GM18519 (cell line): ENCODE measurements around the gene PTGFR.

Source experiments
- ATAC-seq: cut with Tn5 transposase; IDR thresholded peaks from one replicate; pipeline ENCODE4 v1.9.1; 2021; ENCODE audit warnings: mild to moderate bottlenecking, moderate library complexity; ENCODE audit not compliant: unreplicated experiment, low FRiP score

Gene PTGFR

DNA sequence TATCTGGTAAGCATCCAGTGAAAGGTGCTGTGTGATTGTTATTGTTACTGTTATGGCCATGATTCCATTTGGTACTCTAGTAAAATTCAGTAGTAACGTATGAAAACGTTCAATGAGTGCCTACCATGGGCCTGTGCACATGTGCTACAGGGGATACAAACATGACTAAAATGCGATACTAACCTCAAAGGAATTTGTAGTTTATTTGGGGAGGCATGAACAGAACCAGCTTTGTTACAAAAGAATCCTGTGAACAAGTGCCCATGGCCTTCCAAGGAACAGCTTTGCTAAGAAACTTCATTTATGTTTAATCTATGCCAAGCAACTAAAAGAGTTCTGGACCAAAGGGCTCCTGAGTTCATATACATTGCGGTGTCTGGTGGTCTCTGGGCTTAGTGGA is 28.7 kb downstream of the PTGFR start:
- ATAC-seq, result no peak

DNA sequence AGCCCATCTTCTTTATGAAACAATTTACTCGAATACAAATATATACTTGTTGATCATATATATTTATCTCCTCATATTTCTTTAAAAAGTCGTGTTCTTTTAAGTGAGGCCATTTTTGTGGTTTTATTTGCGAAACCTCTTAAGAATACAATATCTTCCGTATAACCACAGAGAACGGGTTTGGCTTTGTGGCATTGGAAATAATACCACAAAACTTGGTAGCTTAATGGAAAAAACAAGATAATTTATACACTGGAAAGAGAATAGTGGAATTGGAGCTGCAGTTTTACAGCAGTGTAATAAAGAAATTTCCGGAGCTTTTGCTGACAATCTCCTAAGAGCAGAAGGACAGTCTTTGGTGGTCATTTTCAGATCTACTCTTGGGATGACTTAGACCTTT is 29.4 kb downstream of the PTGFR start:
- ATAC-seq, result no peak

DNA sequence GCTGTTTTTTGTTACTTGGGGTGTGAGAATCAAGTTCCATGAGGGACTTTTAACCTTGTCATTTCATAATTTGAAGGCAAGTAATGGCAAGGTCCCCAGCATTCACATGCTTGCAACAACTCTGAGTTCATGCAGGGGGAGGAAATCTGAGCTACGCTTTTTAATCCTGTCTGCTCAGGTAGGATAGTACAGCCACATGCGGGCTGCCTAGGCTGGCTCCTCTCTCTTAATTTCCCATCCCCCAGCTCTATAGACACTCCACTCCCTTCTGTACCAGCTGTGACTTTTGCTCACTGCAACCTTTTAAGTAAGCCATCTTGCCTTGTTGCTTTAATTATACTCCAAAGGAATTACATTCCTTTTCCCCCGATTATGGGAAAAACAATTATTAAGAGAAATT is 30.1 kb downstream of the PTGFR start:
- no peak for ATAC-seq

DNA sequence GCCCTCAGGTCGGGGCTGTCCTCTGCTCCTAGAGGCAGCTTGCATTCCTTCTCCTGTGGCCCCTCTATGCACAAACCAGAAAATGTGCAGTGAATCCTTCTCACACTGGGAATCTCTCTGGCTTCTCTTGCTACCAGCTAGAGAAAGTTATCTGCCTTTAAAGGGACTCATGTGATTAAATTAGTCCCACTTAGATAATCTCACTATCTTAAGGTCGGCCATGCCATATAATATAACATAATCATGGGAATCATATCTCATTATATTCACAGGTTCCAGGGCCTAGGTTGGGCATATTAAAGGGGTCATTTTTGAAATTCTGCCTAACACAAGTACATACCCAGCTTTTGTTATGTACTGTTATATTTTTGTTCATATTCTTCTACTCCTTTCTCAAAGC is 31.4 kb downstream of the PTGFR start:
- no peak for ATAC-seq

DNA sequence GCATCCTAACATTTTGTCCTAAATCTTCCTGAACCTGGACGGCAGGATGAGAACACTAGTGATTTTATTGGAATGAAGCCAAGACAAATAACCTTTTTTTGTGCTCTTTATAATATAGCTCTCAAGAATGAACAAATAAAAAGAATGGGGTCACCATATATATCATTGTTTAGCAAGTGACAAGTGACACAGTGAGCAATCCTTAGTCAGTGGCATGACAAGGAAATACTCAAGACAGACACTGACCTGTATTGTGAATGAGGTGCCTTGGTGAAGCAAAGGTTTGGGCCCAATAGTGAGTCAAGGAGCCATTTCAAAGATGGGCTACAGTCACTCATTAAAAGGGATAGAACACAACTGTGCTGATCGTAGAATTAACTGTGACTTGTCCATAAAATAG is 35.7 kb downstream of the PTGFR start:
- ATAC-seq, result no peak

DNA sequence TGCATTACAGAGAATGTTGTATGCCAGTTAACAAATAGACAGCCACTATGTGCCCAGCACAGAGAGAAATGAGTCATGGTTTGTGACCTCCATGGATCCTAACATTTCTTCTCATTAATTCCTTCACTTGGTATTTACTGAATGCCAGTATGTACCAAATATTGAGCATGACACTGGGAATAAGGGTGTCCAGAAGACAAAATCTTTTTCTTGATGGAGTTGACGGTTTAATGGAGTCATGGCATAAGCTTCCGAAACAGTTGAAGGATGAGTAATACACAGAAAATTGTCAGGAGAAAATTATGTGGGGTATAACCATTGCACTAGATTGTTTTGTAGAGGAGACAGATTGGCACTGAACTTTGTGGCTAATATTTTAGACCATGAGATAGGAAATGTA is 36.9 kb downstream of the PTGFR start:
- ATAC-seq, result no peak

DNA sequence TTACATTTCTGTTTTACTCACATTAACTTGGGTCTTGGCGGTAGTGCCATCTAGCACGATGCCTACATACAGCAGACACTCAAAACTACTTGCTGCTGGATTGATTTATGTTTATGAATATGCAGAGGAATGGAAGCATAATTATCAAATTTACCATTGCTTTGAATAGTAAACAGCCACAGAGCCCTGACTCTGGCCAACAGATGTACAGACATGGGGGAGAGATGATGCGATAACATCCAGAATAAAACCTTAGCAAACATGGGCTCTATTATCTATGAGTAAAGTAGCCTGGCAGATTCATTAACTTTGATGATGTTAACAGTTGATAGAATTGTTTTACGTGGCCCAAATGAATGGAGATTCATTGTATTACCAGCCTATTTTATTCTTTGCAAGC is 42.8 kb downstream of the PTGFR start:
- ATAC-seq, result no peak

DNA sequence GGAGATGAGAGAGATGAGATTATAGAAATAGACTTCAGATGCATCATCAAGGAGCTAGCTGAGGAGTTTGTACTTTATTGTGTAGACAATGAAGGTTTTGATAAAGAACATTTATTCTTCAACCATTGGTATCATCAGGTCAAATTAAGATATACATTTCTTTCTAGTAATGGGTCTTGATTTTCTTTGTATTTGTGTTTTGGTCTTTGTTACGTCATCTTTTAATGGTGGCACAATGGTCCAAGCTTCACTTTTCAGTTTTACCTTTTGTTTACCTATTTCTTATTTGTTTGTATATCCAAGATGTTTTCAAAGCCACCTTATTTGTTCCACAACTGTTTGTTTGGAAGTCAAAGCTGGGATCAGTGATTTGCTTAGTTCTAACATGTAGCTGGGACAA is 44.5 kb downstream of the PTGFR start:
- no peak for ATAC-seq

DNA sequence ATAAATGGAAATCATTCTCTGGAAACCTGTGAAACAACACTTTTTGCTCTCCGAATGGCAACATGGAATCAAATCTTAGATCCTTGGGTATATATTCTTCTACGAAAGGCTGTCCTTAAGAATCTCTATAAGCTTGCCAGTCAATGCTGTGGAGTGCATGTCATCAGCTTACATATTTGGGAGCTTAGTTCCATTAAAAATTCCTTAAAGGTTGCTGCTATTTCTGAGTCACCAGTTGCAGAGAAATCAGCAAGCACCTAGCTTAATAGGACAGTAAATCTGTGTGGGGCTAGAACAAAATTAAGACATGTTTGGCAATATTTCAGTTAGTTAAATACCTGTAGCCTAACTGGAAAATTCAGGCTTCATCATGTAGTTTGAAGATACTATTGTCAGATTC is 45.7 kb downstream of the PTGFR start:
- no peak for ATAC-seq

DNA sequence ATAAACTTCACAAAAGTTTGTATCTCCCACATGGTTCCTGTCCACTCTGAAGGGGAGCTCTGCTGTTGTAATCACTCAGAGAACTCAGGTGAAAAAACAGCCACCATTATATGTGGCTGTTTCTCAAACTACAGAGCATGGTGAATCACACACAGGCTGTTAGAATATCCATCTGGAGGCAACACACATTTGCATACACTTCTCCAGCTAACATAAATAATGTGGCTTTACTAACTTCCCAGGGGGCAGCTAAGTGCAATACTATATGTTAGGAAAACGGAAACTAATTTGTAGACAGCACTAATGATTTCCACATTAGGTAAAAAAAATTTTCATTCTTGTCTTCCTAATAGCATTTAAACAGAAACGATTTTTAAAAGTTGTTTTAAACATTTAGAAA is 49.3 kb downstream of the PTGFR start:
- ATAC-seq, result no peak

DNA sequence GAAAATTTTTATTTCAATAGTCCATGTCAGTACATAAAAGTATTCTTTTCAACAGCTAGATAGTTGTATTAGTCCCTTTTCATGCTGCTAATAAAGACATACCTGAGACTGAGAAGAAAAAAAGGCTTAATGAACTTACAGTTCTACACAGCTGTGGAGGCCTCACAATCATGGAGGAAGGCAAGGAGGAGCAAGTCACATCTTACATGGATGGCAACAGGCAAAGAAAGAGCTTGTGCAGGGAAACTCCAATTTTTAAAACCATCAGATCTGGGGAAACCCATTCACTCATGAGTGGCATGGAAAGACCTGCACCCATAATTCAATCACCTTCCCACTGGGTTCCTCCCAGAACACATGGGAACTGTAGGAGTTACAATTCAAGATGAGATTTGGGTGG is 50.7 kb downstream of the PTGFR start:
- ATAC-seq, result no peak

DNA sequence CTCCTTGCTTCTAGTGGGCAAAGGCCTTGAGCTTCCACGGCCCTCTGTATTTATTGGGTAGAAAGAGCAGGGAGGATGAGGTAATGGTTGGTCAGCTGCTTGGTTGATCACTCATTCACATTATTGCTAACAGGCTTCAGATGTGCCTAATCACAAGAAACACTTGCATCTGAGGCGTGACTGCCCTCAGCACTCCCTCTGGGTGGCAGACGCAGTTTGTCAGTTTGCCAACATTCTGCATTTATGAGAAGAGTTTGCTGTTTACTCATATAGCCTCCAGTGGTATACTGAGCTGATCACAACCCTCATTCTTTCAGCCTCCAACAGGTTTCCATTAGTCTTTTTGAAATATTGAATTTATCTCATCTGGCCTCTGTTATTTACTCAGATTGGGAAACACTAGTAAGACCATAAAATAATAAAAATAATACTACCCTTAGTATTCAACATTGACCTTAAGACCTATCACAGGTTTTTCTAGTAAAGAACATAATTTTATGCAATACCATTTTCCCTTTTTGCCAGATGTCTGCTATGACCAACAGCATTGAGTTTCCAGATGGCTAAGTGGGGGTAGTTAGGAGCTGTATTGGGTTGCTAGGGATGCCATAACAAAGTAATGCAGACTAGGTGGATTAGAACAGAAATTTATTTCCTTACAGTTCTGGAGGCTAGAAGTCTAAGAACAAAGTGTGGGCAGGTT is 53.3 kb downstream of the PTGFR start:
- no peak for ATAC-seq

DNA sequence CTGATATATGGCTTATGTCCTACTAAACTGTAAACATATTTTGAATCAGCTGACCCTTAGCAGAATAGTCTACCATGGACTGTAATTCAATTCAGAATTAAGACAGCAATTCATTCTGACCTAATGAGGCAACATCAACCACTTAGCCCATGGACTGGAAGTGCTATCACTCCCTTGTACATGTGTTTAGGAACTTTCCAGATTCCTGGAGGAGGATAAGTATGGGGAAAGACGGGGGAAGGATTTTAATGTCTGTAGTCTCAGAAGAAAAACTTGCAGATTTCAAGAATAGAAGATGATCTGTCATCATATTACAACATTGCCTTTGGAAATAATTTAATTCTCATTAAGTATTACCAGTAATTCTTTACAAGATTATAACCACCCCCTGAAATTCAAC is 56.3 kb downstream of the PTGFR start:
- no peak for ATAC-seq

DNA sequence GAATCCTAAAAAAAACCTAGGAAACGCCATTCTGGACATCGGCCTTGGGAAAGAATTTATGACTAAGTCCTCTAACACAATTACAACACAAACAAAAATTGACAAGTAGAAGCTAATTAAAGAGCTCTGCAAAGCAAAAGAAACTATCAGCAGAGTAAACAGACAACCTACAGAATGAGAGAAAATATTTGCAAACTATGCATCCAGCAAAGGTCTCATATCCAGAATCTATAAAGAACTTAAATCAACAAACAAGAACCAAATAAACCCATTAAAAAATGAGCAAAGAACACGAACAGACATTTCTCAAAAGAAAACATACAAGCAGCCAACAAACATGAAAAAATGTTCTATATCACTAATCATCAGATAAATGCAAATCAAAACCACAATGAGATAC is 58.6 kb downstream of the PTGFR start:
- no peak for ATAC-seq

DNA sequence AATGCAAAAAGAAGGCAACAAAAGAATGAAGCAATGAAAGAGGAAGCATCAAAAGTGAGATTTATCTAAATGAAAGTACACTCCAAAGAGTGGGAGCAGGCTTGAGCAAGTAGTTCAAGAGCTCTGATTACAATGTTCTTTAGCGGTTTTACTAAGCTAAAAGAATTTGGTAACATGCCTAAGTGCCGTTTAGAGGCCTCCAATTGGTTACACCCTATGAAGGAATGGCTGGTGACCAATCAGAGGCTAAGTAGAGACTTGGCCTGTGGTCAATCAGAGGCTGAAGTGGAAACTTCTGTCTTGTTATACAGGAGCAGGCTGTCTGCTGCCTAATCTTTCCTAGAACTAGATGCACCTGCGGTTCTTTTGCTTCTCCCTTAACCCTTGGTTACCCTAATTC is 59.1 kb downstream of the PTGFR start:
- ATAC-seq, result no peak

DNA sequence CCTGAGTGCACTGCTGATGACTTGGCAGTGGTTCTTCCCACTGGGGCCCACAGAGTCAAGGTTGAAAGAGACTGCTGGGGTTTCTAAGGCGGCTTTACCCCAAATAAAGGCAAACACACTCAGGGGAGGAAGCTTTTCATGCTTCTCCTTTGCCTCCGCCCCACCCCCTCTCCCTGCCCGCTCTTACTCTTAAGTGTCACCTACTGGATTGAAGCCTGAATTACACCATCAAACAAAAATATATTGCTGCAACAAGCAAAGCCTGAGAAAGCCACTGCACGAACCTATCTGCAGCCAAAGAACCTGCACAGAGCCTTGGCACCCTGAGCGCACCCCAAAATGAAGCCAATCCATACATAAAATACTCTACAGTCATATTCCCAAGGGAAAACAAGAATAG is 63.1 kb downstream of the PTGFR start:
- no peak for ATAC-seq

DNA sequence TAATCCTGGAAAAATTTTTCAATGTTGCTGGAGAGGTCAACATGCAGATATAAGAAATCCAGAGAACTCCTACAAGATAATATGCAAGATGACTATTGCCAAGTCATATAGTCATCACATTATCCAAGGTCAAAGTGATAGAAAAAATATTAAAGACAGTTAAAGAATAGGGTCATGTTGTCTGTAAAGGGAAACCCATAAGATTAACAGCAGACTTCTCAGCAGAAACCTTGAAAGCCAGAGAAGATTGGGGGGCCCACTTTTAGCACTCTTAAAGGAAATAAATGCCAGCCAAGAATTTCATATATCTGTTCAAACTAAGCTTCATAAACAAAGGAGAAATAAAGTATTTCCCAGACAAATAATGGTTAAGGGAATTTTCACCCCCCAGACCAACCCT is 64.1 kb downstream of the PTGFR start:
- ATAC-seq, result no peak

DNA sequence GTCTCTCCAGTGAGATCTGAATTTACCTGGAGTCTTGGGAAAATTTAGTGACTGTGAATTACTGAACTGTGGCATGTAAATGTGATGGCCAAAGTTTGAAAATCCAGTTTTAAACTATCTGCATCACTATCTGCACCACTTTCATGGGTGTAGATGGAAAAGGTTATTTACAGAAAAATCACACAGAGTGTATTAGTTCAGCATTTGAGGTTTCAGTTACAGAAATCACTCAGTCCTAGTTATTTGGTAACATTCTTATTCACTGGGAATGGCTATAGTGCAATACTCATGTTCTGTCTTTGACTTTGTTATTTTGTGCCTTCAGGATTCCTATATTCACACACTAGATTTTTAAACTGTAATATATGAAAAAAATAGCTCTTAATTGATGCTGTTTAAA is 68.9 kb downstream of the PTGFR start:
- ATAC-seq, result no peak

DNA sequence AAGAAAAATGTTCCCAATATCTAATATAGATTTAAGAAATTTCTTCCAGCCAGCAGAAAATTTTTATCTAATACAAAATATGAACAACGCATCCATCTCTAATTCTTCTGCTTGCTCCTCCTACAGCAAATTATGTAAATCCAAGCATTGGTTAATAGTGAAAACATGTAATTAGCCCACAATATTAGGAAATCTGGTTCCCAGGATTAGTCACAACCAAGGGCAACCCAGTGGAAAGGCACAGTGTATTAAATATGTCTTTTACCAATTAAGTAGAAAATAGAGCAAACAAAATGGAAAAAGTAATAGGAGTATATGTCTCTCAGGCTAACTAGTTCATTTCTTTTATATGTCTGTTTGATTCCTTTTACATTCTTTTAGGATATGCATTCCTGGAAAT is 70.0 kb downstream of the PTGFR start:
- no peak for ATAC-seq

DNA sequence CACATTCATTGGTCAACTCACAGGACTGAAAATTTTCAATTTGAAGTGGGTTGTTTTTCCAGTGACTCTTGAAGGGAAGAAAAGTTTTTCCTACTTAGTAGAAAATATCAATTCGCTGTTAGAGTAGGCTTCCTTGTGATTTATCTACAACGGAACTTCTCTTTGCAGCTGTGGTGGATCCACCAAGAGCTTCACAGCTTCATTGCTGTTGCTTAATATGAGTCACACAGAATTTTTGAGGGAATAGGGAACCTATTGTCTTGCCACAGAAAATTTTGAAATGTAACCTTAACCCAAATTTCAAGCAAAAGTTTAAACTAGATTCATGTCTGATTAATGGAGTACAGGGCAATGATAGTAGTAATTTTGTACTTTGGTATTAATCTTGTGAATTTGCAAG is 71.1 kb downstream of the PTGFR start:
- ATAC-seq, result no peak

DNA sequence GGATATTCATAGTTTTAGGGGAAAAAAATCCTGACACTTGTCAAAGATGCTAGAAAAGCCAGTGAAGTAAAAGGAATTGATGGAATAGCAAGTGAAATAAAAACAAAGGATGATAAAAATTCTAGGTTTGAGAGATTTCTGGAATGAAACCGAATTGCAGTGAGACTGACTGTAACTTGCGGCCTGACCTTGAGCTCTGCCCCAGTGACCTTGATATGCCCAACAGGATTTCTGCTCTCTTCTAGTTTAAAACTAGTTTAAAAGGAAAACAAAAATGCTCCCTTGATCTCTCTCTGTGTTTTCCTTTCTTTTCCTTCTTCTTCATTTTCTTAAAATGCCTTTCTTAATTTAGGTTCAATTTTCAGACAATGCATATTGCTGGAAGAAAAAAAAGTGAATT is 74.6 kb downstream of the PTGFR start:
- ATAC-seq, result no peak

DNA sequence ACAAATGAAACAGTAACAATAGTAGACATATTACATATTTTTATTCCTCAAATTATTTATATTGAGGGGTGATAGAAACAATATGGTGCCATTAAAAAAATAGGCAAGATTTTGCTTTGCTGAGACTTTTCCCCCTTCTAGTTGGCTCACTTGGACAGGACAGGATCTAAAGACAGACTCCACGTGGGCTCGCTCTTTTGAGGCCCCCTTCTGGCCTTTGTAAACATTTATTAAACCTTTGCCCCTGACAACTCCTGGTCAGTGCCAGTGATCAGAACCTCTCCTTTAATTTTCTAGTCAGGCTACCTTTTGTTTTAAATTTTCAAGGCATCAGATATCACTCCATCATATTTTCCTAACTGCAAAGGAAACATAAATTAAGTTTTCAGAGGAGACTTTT is 79.8 kb downstream of the PTGFR start:
- no peak for ATAC-seq
